ENCODE measurements around the gene LINGO4. TPM values are rescaled to one million over a fixed set of nuclear protein-coding genes. Genes with fewer than 3 reads are reported as not detected.
"Not testable (repeated sequence)": the region's sequence is repeated elsewhere in the genome, so short reads cannot be mapped to it uniquely, and the experiment has no call there.

Gene LINGO4
- total RNA-seq, 1 donor from 2014 or later, result not detected

DNA sequence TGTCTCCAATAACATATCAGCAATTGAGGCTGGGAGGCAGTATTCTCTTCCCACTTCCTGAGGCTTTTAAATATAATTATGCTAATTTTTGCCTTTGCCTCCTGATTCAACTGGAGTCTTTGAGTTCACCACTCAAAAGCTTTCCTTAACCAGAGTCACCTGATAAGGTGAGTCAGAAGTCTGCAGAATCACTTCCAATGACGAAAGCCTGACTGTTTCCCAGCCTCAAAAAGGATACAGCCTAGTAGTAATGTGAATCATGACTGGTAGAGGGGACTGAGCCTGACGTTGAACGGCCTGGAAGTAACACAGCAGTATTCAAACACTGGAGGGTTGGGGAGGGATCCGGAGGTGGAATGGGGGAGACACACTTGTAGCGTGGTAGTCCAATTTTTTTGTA lies 31.5 kb downstream of the LINGO4 start:
- no peak overlapping the region for H3K27ac Mint-ChIP-seq (ENCODE audit: unreplicated experiment)
- no peaks in the 10 kb centered on the region for H3K4me1 Mint-ChIP-seq (ENCODE audit: unreplicated experiment)
- TF ChIP-seq, protein P1, sequence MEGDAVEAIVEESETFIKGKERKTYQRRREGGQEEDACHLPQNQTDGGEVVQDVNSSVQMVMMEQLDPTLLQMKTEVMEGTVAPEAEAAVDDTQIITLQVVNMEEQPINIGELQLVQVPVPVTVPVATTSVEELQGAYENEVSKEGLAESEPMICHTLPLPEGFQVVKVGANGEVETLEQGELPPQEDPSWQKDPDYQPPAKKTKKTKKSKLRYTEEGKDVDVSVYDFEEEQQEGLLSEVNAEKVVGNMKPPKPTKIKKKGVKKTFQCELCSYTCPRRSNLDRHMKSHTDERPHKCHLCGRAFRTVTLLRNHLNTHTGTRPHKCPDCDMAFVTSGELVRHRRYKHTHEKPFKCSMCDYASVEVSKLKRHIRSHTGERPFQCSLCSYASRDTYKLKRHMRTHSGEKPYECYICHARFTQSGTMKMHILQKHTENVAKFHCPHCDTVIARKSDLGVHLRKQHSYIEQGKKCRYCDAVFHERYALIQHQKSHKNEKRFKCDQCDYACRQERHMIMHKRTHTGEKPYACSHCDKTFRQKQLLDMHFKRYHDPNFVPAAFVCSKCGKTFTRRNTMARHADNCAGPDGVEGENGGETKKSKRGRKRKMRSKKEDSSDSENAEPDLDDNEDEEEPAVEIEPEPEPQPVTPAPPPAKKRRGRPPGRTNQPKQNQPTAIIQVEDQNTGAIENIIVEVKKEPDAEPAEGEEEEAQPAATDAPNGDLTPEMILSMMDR (IDR thresholded peaks at IDR 0.05), result no peak
- no peak for DNase-seq (ENCODE audit: extremely low spot score, unreplicated experiment)
- H3K4me3 Mint-ChIP-seq (ENCODE audit: unreplicated experiment), result no peak overlapping the region
- no peaks in the 10 kb centered on the region for H3K27me3 Mint-ChIP-seq (ENCODE audit: unreplicated experiment)
- H3K9me3 Mint-ChIP-seq (ENCODE audit: unreplicated experiment), result no peaks in the 10 kb centered on the region
- no peaks in the 10 kb centered on the region for H3K36me3 Mint-ChIP-seq (ENCODE audit: unreplicated experiment)

DNA sequence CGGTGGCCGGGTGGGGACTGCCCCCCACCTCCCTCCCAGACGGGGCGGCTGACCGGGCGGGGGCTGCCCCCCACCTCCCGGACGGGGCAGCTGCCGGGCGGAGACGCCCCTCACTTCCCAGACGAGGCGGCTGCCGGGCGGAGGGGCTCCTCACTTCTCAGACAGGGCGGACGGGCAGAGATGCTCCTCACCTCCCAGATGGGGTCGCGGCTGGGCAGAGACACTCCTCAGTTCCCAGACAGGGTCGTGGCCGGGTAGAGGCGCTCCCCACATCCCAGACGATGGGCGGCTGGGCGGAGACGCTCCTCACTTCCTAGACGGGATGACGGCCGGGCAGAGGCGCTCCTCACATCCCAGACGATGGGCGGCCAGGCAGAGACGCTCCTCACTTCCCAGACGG lies 35.9 kb downstream of the LINGO4 start:
- not testable (repeated sequence) for H3K36me3 Mint-ChIP-seq (ENCODE audit: unreplicated experiment); H3K27me3 Mint-ChIP-seq (ENCODE audit: unreplicated experiment); H3K4me1 Mint-ChIP-seq (ENCODE audit: unreplicated experiment); H3K27ac Mint-ChIP-seq (ENCODE audit: unreplicated experiment); H3K9me3 Mint-ChIP-seq (ENCODE audit: unreplicated experiment); H3K4me3 Mint-ChIP-seq (ENCODE audit: unreplicated experiment)
- DNase-seq (ENCODE audit: extremely low spot score, unreplicated experiment), result peak; percentile 81

DNA sequence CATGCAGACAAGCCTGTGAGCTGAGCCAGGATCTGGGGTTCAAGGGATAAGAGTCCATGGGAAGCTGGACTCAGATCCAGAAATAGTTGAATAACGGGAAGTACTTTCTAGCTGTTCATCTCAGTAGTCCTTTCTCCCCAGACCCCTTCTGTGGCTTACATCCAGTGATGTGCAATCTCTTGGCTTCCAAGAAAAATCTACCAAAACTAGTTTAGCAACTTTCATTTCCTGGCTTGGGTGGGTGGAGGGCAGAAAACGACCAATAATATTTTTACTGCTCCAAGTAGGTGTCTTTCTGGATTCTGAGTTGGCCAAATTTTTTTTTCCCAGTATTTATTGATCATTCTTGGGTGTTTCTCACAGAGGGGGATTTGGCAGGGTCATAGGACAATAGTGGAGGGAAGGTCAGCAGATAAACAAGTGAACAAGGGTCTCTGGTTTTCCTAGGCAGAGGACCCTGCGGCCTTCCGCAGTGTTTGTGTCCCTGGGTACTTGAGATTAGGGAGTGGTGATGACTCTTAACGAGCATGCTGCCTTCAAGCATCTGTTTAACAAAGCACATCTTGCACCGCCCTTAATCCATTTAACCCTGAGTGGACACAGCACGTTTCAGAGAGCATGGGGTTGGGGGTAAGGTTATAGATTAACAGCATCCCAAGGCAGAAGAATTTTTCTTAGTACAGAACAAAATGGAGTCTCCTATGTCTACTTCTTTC lies 36.7 kb downstream of the LINGO4 start:
- not testable (repeated sequence) for H3K4me3 Mint-ChIP-seq (ENCODE audit: unreplicated experiment)

DNA sequence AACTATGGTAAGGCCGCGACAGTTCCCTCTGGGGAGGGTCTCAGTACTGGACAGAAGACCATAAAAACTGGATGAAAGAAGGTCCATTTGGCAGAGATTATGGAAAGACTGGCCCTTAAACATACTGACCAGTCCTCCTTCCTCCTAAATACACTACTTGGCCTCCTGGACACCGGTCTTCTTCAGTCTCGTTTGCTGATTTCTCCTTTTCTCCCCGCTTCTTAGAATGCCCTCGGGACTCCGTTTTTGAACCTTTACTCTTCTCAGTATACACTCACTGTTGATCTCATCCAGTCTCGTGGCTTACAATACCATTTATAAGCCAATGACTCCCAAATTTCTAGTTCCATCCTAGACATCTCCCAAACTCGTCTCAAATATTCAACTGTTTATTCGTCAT lies 41.2 kb downstream of the LINGO4 start:
- no peak for DNase-seq (ENCODE audit: extremely low spot score, unreplicated experiment)

More for the DNA sequence above, 36.7 kb downstream of the LINGO4 start:
- H3K36me3 Mint-ChIP-seq (ENCODE audit: unreplicated experiment); H3K9me3 Mint-ChIP-seq (ENCODE audit: unreplicated experiment); H3K27me3 Mint-ChIP-seq (ENCODE audit: unreplicated experiment); DNase-seq (ENCODE audit: extremely low spot score, unreplicated experiment); H3K27ac Mint-ChIP-seq (ENCODE audit: unreplicated experiment): not testable (repeated sequence)
- H3K4me1 Mint-ChIP-seq (ENCODE audit: unreplicated experiment), result peaks cover 10% of the 10 kb centered on the region

DNA sequence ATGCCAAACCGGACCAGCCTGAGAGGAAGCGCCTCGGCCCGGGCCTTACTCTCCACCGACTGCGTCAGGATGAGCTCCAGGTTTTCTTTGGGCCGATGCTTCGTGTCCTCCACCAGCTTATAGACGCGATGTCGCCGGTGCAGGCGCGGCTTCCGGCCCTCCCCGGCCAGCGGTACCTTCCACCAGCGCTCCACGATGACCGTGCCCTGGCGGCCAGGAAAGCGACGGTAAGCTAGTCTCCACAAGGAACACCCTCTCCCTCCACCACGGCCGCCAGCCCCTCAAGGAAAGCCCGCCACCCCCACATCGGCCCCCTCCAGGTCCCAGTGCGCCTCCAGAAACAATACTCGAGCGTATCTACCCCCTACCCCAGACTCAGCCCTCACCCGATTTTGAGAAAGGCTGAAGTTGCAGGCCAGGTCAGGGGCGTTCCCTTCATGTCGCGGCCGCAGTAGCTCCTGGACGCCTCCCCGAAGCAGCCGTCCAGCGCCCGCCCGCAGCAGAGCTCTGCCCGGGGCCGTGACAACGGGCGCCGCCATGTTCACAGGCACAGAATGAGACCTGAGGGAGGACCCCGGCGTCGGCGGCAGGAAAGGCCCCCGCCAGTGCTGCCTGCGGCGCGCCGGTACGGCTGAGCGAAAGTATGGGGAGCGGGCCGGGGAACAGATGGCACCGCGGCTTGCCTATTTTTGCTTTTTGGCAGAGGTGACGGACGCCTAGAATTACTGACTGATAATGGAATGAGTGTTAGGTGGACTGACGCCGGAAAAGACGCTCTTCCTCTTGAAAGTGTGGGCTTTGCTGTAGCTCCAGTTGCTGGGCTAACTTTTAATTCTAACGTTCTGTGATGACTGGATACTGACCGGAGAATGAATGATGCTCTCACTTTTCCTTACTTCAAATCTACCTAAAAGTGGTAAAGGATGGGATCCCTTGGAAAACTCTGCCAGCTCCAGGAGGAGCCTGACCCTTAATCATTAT lies 42.0 kb downstream of the LINGO4 start, which contains the start of gene MRPL9:
Gene MRPL9, minus strand, starts transcription at position 556 of the 981 bp plus-strand sequence. Its CDS starts 17 bp downstream, at position 539.
- Mint-ChIP-seq H3K4me3 (ENCODE audit: unreplicated experiment) (peak within 1 kb of the TSS; percentile 85), H3K36me3 (ENCODE audit: unreplicated experiment) (peaks cover 17% of the 10 kb centered on the region), H3K4me1 (ENCODE audit: unreplicated experiment) (peaks cover 17% of the 10 kb centered on the region), H3K9me3 (ENCODE audit: unreplicated experiment) (no peaks in the 10 kb centered on the region), H3K27me3 (ENCODE audit: unreplicated experiment) (no peaks in the 10 kb centered on the region), H3K27ac (ENCODE audit: unreplicated experiment) (peak within 1 kb of the TSS; percentile 94)
- TF ChIP-seq, protein P1 (IDR thresholded peaks at IDR 0.05), result no peak
- DNase-seq (ENCODE audit: extremely low spot score, unreplicated experiment), result peak; percentile 94

More for the DNA sequence above, 41.2 kb downstream of the LINGO4 start:
- H3K36me3 Mint-ChIP-seq (ENCODE audit: unreplicated experiment), result peaks cover 16% of the 10 kb centered on the region
- H3K4me3 Mint-ChIP-seq (ENCODE audit: unreplicated experiment), result peak overlapping the region; percentile 85
- no peaks in the 10 kb centered on the region for H3K9me3 Mint-ChIP-seq (ENCODE audit: unreplicated experiment)
- TF ChIP-seq, protein P1 (IDR thresholded peaks at IDR 0.05), result no peak
- peaks cover 17% of the 10 kb centered on the region for H3K4me1 Mint-ChIP-seq (ENCODE audit: unreplicated experiment)
- peak overlapping the region; percentile 94 for H3K27ac Mint-ChIP-seq (ENCODE audit: unreplicated experiment)
- no peaks in the 10 kb centered on the region for H3K27me3 Mint-ChIP-seq (ENCODE audit: unreplicated experiment)

Measured in osteocyte (in vitro differentiated cells).